ENCODE results near the gene FAM241A. TPM values are rescaled to one million over a fixed set of nuclear protein-coding genes. Genes with fewer than 3 reads are reported as not detected.
"Not testable (repeated sequence)": the region's sequence is repeated elsewhere in the genome, so short reads cannot be mapped to it uniquely, and the experiment has no call there.

FAM241A gene
- total RNA-seq: 5.5 and 5.6 TPM in 2 replicates

- Mint-ChIP-seq H3K27me3 (ENCODE audit: low read depth) (no peaks in the 10 kb centered on the region), H3K4me3 (ENCODE audit: low read depth) (peak within 1 kb of the TSS; percentile 85), H3K4me1 (ENCODE audit: low read depth) (peaks cover 35% of the 10 kb centered on the region), H3K27ac (peak within 1 kb of the TSS; percentile 92), H3K36me3 (ENCODE audit: low read depth) (peaks cover 12% of the 10 kb centered on the region), H3K9me3 (no peaks in the 10 kb centered on the region)
- DNase-seq (ENCODE audit: low spot score): peak; percentile 78
- intact Hi-C loops (cut with micrococcal nuclease): no loop called here
Measured at GRCh38 chr4:112145326-112145789, at the start of gene FAM241A. TSS of gene FAM241A (plus strand) at chr4:112145454. CDS start at chr4:112145581, 127 bp downstream.

- Mint-ChIP-seq H3K36me3 (ENCODE audit: low read depth) (no peaks in the 10 kb centered on the region), H3K4me3 (ENCODE audit: low read depth) (no peak overlapping the region), H3K27ac (no peak overlapping the region), H3K9me3 (no peaks in the 10 kb centered on the region), H3K4me1 (ENCODE audit: low read depth) (peaks cover 5% of the 10 kb centered on the region), H3K27me3 (ENCODE audit: low read depth) (peaks cover 27% of the 10 kb centered on the region)
- intact Hi-C loops (cut with micrococcal nuclease): loop anchor here (1.0 to 5.0 kb wide), 3 partner anchors 136 to 423 kb away; partner anchors contain the start of gene TIFA
- no peak for DNase-seq (ENCODE audit: low spot score)
Measured at GRCh38 chr4:112098841-112099530, 46.3 kb upstream of the FAM241A start.

- intact Hi-C loops (cut with micrococcal nuclease): loop anchor here (1.0 to 5.0 kb wide), 4 partner anchors 98 to 423 kb away; partner anchors contain the start of gene TIFA
- DNase-seq (ENCODE audit: low spot score): no peak
- no peaks in the 10 kb centered on the region for H3K36me3 Mint-ChIP-seq (ENCODE audit: low read depth)
- no peaks in the 10 kb centered on the region for H3K9me3 Mint-ChIP-seq
- no peak overlapping the region for H3K27ac Mint-ChIP-seq
- peaks cover 22% of the 10 kb centered on the region for H3K27me3 Mint-ChIP-seq (ENCODE audit: low read depth)
- H3K4me3 Mint-ChIP-seq (ENCODE audit: low read depth): no peak overlapping the region
- H3K4me1 Mint-ChIP-seq (ENCODE audit: low read depth): peaks cover 5% of the 10 kb centered on the region
Measured at GRCh38 chr4:112099701-112100297, 45.5 kb upstream of the FAM241A start.

- intact Hi-C loops (cut with micrococcal nuclease): loop anchor here (5.0 kb wide), 1 partner anchor 94 kb away; no protein-coding TSS in a partner anchor
- no peak for DNase-seq (ENCODE audit: low spot score)
- Mint-ChIP-seq H3K36me3 (ENCODE audit: low read depth) (no peaks in the 10 kb centered on the region), H3K4me3 (ENCODE audit: low read depth) (no peak overlapping the region), H3K9me3 (no peaks in the 10 kb centered on the region), H3K27ac (no peak overlapping the region), H3K27me3 (ENCODE audit: low read depth) (peaks cover 9% of the 10 kb centered on the region), H3K4me1 (ENCODE audit: low read depth) (peaks cover 5% of the 10 kb centered on the region)
Measured at GRCh38 chr4:112102875-112103370, 42.3 kb upstream of the FAM241A start.

- H3K27ac Mint-ChIP-seq: no peak overlapping the region
- no peaks in the 10 kb centered on the region for H3K36me3 Mint-ChIP-seq (ENCODE audit: low read depth)
- H3K4me1 Mint-ChIP-seq (ENCODE audit: low read depth): peaks cover 12% of the 10 kb centered on the region
- DNase-seq (ENCODE audit: low spot score): no peak
- intact Hi-C loops (cut with micrococcal nuclease): no loop called here
- H3K27me3 Mint-ChIP-seq (ENCODE audit: low read depth): no peaks in the 10 kb centered on the region
- no peaks in the 10 kb centered on the region for H3K9me3 Mint-ChIP-seq
- no peak overlapping the region for H3K4me3 Mint-ChIP-seq (ENCODE audit: low read depth)
Measured at GRCh38 chr4:112105201-112105969, 39.9 kb upstream of the FAM241A start.

- Mint-ChIP-seq H3K36me3 (ENCODE audit: low read depth) (no peaks in the 10 kb centered on the region), H3K27ac (no peak overlapping the region), H3K4me1 (ENCODE audit: low read depth) (peaks cover 9% of the 10 kb centered on the region), H3K4me3 (ENCODE audit: low read depth) (no peak overlapping the region), H3K9me3 (no peaks in the 10 kb centered on the region), H3K27me3 (ENCODE audit: low read depth) (no peaks in the 10 kb centered on the region)
- DNase-seq (ENCODE audit: low spot score): no peak
- intact Hi-C loops (cut with micrococcal nuclease): no loop called here
Measured at GRCh38 chr4:112109360-112110058, 35.7 kb upstream of the FAM241A start.

GRCh38 chr4:112110059-112110425 lies 35.2 kb upstream of the FAM241A start:
- no peak overlapping the region for H3K4me3 Mint-ChIP-seq (ENCODE audit: low read depth)
- H3K27ac Mint-ChIP-seq: no peak overlapping the region
- no peak for DNase-seq (ENCODE audit: low spot score)
- H3K27me3 Mint-ChIP-seq (ENCODE audit: low read depth): no peaks in the 10 kb centered on the region
- intact Hi-C loops (cut with micrococcal nuclease): no loop called here
- H3K36me3 Mint-ChIP-seq (ENCODE audit: low read depth): no peaks in the 10 kb centered on the region
- peaks cover 11% of the 10 kb centered on the region for H3K4me1 Mint-ChIP-seq (ENCODE audit: low read depth)
- H3K9me3 Mint-ChIP-seq: no peaks in the 10 kb centered on the region

- no peak for DNase-seq (ENCODE audit: low spot score)
- intact Hi-C loops (cut with micrococcal nuclease): no loop called here
- H3K9me3 Mint-ChIP-seq: no peaks in the 10 kb centered on the region
- no peaks in the 10 kb centered on the region for H3K27me3 Mint-ChIP-seq (ENCODE audit: low read depth)
- H3K4me3 Mint-ChIP-seq (ENCODE audit: low read depth): no peak overlapping the region
- H3K36me3 Mint-ChIP-seq (ENCODE audit: low read depth): no peaks in the 10 kb centered on the region
- H3K27ac Mint-ChIP-seq: no peak overlapping the region
- H3K4me1 Mint-ChIP-seq (ENCODE audit: low read depth): peaks cover 11% of the 10 kb centered on the region
Measured at GRCh38 chr4:112111306-112111705, 33.9 kb upstream of the FAM241A start.

- H3K9me3 Mint-ChIP-seq; H3K27ac Mint-ChIP-seq; H3K4me3 Mint-ChIP-seq (ENCODE audit: low read depth); H3K27me3 Mint-ChIP-seq (ENCODE audit: low read depth); intact Hi-C loops (cut with micrococcal nuclease); H3K36me3 Mint-ChIP-seq (ENCODE audit: low read depth); DNase-seq (ENCODE audit: low spot score): not testable (repeated sequence)
- H3K4me1 Mint-ChIP-seq (ENCODE audit: low read depth): peaks cover 13% of the 10 kb centered on the region
Measured at GRCh38 chr4:112112095-112112494, 33.2 kb upstream of the FAM241A start.

GRCh38 chr4:112112590-112113170 lies 32.6 kb upstream of the FAM241A start:
- Mint-ChIP-seq H3K27me3 (ENCODE audit: low read depth) (no peaks in the 10 kb centered on the region), H3K4me3 (ENCODE audit: low read depth) (no peak overlapping the region), H3K27ac (no peak overlapping the region), H3K4me1 (ENCODE audit: low read depth) (peaks cover 13% of the 10 kb centered on the region), H3K9me3 (no peaks in the 10 kb centered on the region), H3K36me3 (ENCODE audit: low read depth) (no peaks in the 10 kb centered on the region)
- no peak for DNase-seq (ENCODE audit: low spot score)
- intact Hi-C loops (cut with micrococcal nuclease): no loop called here

GRCh38 chr4:112113864-112114263 lies 31.4 kb upstream of the FAM241A start:
- Mint-ChIP-seq H3K9me3 (no peaks in the 10 kb centered on the region), H3K27ac (no peak overlapping the region), H3K4me3 (ENCODE audit: low read depth) (no peak overlapping the region), H3K4me1 (ENCODE audit: low read depth) (peaks cover 16% of the 10 kb centered on the region), H3K36me3 (ENCODE audit: low read depth) (no peaks in the 10 kb centered on the region), H3K27me3 (ENCODE audit: low read depth) (no peaks in the 10 kb centered on the region)
- intact Hi-C loops (cut with micrococcal nuclease): no loop called here
- no peak for DNase-seq (ENCODE audit: low spot score)

- H3K36me3 Mint-ChIP-seq (ENCODE audit: low read depth): peaks cover under 1% of the 10 kb centered on the region
- no peaks in the 10 kb centered on the region for H3K27me3 Mint-ChIP-seq (ENCODE audit: low read depth)
- no peak for DNase-seq (ENCODE audit: low spot score)
- H3K27ac Mint-ChIP-seq: no peak overlapping the region
- peaks cover under 1% of the 10 kb centered on the region for H3K9me3 Mint-ChIP-seq
- no peak overlapping the region for H3K4me3 Mint-ChIP-seq (ENCODE audit: low read depth)
- intact Hi-C loops (cut with micrococcal nuclease): no loop called here
- H3K4me1 Mint-ChIP-seq (ENCODE audit: low read depth): peaks cover 18% of the 10 kb centered on the region
Measured at GRCh38 chr4:112114452-112114851, 30.8 kb upstream of the FAM241A start.
